GM12873 (cell line): ENCODE data around the gene GANAB.

Source experiments
- TF ChIP-seq, protein P1 (sequence below): IDR thresholded peaks from 2 replicates; pipeline ENCODE4 v1.5.1; 2012; ENCODE audit warnings: low read depth, mild to moderate bottlenecking, moderate library complexity, low read length, control low read depth; ENCODE audit not compliant: insufficient read depth; ENCODE audit errors: missing control alignments

The GANAB gene

DNA sequence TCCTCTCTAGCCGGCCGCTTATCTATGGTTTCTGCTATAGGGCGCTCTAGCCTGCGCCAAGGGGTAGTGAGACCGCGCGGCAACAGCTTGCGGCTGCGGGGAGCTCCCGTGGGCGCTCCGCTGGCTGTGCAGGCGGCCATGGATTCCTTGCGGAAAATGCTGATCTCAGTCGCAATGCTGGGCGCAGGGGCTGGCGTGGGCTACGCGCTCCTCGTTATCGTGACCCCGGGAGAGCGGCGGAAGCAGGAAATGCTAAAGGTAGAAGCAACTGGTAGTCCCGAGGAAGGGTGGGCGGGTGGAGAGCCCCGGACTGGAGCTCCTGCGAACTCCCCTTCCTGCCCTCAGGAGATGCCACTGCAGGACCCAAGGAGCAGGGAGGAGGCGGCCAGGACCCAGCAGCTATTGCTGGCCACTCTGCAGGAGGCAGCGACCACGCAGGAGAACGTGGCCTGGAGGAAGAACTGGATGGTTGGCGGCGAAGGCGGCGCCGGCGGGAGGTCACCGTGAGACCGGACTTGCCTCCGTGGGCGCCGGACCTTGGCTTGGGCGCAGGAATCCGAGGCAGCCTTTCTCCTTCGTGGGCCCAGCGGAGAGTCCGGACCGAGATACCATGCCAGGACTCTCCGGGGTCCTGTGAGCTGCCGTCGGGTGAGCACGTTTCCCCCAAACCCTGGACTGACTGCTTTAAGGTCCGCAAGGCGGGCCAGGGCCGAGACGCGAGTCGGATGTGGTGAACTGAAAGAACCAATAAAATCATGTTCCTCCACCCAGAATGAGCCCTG, 25.4 kb upstream of the GANAB start, which contains the start of the genes LBHD1 and UQCC3:
Gene LBHD1, minus strand, starts transcription at position 660 of the 782 bp plus-strand sequence. CDS start 2,236 bp downstream, outside the sequence.
Gene UQCC3, plus strand, starts transcription at position 66 of the 782 bp plus-strand sequence. Its CDS starts 73 bp downstream, at position 139.
- TF ChIP-seq, protein P1, sequence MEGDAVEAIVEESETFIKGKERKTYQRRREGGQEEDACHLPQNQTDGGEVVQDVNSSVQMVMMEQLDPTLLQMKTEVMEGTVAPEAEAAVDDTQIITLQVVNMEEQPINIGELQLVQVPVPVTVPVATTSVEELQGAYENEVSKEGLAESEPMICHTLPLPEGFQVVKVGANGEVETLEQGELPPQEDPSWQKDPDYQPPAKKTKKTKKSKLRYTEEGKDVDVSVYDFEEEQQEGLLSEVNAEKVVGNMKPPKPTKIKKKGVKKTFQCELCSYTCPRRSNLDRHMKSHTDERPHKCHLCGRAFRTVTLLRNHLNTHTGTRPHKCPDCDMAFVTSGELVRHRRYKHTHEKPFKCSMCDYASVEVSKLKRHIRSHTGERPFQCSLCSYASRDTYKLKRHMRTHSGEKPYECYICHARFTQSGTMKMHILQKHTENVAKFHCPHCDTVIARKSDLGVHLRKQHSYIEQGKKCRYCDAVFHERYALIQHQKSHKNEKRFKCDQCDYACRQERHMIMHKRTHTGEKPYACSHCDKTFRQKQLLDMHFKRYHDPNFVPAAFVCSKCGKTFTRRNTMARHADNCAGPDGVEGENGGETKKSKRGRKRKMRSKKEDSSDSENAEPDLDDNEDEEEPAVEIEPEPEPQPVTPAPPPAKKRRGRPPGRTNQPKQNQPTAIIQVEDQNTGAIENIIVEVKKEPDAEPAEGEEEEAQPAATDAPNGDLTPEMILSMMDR: no peak

DNA sequence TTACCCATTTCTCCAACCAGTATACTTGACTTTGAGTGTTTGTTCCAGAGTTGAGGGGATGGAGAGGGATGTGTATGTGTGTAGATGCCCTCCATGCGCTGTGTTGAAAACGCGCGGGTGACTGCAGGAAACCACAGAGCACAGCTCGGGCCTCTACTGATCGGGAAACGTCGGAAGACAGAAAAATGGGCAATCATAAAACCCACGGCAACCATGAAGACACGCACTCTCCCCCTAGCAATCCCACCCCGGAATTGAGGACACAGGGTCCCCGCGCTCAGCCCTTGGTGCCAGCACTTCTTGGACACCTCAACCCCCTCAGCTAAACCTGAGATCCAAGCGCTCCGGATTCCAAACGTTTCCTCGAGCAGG, 24.8 kb upstream of the GANAB start:
- TF ChIP-seq, protein P1: no peak

DNA sequence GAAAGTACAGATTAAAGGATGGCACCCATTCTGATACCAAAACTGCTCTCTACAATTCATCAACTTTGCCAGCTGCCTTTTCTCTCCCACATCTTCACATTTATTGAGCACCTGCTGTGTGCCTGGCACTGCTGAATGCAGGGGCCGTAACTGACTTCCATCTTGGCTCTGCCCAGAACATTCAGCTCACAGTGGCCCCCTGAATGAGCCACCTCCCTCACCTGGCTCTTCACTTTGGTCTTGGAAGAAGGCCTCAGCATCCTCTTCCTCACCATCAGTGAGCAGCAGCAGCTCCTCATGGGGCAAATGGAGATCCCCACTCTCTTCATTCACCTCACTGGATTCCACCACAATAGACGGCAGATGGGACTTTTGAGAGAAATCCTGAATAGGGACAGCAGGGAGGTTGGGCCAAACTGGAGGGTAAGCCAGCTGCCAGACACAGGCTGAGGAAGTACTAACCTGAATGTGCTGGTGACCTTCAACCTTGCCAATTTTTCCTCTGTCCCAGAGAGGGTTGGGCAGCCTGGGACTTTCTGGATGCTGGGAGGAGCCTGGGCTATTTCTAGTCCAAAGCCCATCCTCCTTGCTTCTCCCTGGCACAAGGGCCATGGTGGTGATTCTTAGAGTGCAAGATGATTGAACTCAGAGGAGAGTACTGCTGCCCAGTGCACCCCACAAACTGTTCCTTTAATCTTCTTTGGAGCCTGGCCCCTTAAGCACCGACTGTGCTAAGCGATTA, 23.2 kb upstream of the GANAB start:
- TF ChIP-seq, protein P1: no peak

DNA sequence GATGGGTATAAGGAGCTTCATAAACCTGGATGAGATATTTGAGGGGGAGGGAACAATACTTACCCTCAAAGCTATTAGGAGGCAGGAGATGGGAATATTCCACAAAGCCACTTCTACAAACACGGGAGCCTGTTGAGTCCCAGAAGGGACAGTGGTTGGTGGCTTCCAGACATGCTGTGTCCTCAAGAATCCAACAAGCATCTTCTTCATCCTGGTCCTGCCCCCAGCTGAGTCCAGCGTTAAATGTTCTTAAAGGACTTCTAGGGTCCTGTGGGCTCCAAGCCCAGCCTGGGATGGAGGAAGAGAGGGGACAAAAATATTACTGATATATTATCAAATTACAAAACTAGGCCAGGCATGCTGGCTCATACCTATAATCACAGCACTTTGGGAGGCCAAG, 21.0 kb upstream of the GANAB start:
- TF ChIP-seq, protein P1: no peak

DNA sequence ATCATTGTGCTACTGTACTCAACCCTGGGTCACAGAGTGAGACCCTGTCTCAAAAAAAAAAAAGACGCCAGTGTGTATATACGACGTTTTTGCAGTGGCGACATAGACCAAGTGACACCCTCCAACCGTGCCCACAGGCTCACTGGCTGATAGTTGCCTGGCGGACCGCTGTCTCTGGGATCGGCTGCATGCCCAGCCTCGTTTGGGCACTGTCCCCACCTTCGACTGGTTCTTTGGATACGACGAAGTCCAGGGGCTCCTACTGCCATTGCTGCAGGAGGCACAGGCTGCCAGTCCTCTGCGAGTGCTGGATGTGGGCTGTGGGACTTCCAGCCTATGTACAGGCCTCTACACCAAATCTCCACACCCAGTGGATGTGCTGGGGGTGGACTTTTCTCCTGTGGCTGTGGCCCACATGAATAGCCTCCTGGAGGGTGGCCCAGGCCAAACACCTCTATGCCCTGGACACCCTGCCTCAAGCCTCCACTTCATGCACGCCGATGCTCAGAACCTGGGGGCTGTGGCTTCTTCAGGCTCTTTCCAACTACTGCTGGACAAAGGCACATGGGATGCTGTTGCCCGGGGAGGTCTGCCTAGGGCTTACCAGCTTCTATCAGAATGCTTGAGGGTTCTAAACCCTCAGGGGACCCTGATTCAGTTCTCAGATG, 20.0 kb upstream of the GANAB start:
- TF ChIP-seq, protein P1: no peak

DNA sequence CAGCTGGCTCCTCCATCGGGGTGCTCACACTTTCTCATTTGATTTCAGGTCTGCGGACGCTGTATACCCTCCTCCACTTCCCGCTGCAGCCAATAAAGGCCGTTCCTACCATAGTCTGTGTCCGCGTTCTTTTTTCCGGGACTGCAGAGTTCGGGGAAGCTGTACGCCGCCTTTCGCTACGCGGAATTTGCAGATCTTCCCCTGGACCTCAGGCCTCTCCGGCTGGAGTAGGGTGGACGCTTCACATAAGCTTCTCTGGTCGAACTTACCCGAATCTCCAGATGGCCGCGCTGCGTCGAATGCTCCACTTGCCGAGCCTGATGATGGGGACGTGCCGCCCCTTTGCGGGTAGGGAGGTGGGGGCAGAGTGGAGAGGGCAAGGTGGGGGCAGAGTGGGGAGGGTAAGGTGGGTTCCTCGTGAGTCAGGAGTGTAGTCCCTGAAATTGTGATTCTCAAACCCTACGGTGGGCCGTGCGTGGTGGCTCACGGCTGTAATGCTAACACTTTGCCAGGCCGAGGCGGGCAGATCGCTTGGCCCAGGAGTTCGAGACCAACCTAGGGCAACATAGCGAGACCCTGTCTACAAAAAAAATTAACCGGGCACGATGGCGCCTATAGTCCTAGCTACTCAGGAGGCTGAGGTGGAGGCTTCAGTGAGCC, 19.3 kb upstream of the GANAB start:
- TF ChIP-seq, protein P1: no peak
